ENCODE results near the gene PRDM7. TPM values are rescaled to one million over a fixed set of nuclear protein-coding genes. Genes with fewer than 3 reads are reported as not detected.

Gene PRDM7
- total and polyA plus RNA-seq, 7 donors: not detected

DNA sequence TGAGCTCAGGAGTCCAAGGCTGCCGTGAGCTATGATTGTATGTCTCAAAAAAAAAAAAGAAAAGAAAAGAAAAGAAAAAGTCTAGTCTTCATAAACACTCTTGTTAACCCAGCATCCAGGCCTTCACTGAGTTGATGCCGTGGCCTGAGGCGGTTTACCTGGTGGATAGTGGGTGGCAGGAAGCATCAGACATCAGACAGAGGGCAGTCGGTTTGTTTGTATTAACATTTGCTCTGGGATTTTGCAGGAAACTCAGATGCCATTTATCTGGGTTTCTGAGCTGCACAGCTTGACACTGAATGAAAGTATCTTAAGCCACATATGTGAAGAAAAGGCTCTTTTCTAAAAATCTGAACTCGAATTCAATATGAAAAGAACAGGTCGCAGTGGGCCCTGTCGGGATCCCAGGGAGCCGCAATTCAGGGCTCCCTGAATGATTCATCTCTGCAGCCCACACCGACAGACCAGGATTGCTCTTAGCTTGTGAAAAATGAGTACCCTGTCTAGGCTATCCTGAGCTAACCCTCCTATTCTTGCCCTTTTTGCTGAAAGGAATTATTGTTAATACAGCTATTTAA is 56.8 kb downstream of the PRDM7 start:
- 77 to 87% methylated on average over 9 of the region's 9 CpGs for WGBS, 2 donors
- intact Hi-C loops (cut with DNase I): no loop called here
- TF ChIP-seq POLR2A (IDR thresholded peaks at IDR 0.05): no peak
- TF ChIP-seq POLR2AphosphoS5 (IDR thresholded peaks at IDR 0.05): no peak
- TF ChIP-seq CTCF (IDR thresholded peaks at IDR 0.05): no peak
- TF ChIP-seq EP300 (IDR thresholded peaks at IDR 0.05): no peak
- Histone ChIP-seq H3K27me3 (peaks cover 0 to 6% (median 4%) of the 10 kb centered on the region in 3 donors), H3K36me3 (no peaks in the 10 kb centered on the region), H3K4me3 (peak overlapping the region in 1 of 4 donors; percentile 79), H3K9me3 (no peaks in the 10 kb centered on the region), H3K27ac (peak overlapping the region in 1 of 4 donors; percentile 15), H3K4me1 (peaks cover 0 to 32% (median 28%) of the 10 kb centered on the region in 4 donors)
- no peak for DNase-seq

- peaks cover 0 to 32% (median 28%) of the 10 kb centered on the region in 4 donors for H3K4me1 ChIP-seq
- TF ChIP-seq CTCF (IDR thresholded peaks at IDR 0.05) (peak in 1 of 4 experiments; percentile 19), POLR2A (IDR thresholded peaks at IDR 0.05) (no peak)
- H3K27ac ChIP-seq: peak overlapping the region in 3 of 4 donors; percentile 2 to 24 (median 15)
- no peaks in the 10 kb centered on the region for H3K36me3 ChIP-seq
- intact Hi-C loops (cut with DNase I): loop anchor here (5.0 kb wide), 1 partner anchor 47 kb away; no protein-coding TSS in a partner anchor
- DNase-seq: no peak
- H3K27me3 ChIP-seq: peaks cover 0 to 6% (median 4%) of the 10 kb centered on the region in 3 donors
- WGBS, 2 donors: 2 to 4% methylated on average over 57 of the region's 57 CpGs
- no peaks in the 10 kb centered on the region for H3K9me3 ChIP-seq
- H3K4me3 ChIP-seq: peak overlapping the region; percentile 29 to 79 (median 69)
These were observed 57.4 kb downstream of the PRDM7 start for GRCh38 chr16:90019543-90020259.

- H3K4me1 ChIP-seq: peaks cover 0 to 32% (median 28%) of the 10 kb centered on the region in 4 donors
- TF ChIP-seq POLR2AphosphoS5 (IDR thresholded peaks at IDR 0.05) (no peak), POLR2A (IDR thresholded peaks at IDR 0.05) (no peak), EP300 (IDR thresholded peaks at IDR 0.05) (no peak), CTCF (IDR thresholded peaks at IDR 0.05) (no peak)
- no peak for DNase-seq
- H3K27ac ChIP-seq: peak within 1 kb of the TSS in 3 of 4 donors; percentile 2 to 55 (median 28)
- intact Hi-C loops (cut with DNase I): loop anchor here (5.0 kb wide), 1 partner anchor 47 kb away; no protein-coding TSS in a partner anchor
- H3K36me3 ChIP-seq: no peaks in the 10 kb centered on the region
- H3K4me3 ChIP-seq: peak within 1 kb of the TSS; percentile 50 to 79 (median 69)
- no peaks in the 10 kb centered on the region for H3K9me3 ChIP-seq
- 1 to 2% methylated on average over 103 of the region's 103 CpGs for WGBS, 2 donors
- peaks cover 0 to 6% (median 4%) of the 10 kb centered on the region in 3 donors for H3K27me3 ChIP-seq
These were observed 58.2 kb downstream of the PRDM7 start, which contains the start of gene DBNDD1 for GRCh38 chr16:90018652-90019542. Gene DBNDD1, minus strand, starts transcription at chr16:90019456. Its CDS starts 115 bp downstream, at chr16:90019341.

- Histone ChIP-seq H3K4me3 (peak overlapping the region in 3 of 4 donors; percentile 59 to 79 (median 79)), H3K4me1 (peaks cover 0 to 30% (median 25%) of the 10 kb centered on the region in 4 donors), H3K27me3 (peaks cover 0 to 6% (median 4%) of the 10 kb centered on the region in 3 donors), H3K9me3 (no peaks in the 10 kb centered on the region), H3K27ac (no peak overlapping the region), H3K36me3 (no peaks in the 10 kb centered on the region)
- WGBS, 2 donors: 30 to 48% methylated on average over 7 of the region's 7 CpGs
- no peak for DNase-seq
- no peak for TF ChIP-seq POLR2AphosphoS5 (IDR thresholded peaks at IDR 0.05)
- intact Hi-C loops (cut with DNase I): loop anchor here (5.0 kb wide), 1 partner anchor 46 kb away; no protein-coding TSS in a partner anchor
These were observed 58.9 kb downstream of the PRDM7 start for GRCh38 chr16:90018297-90018651.
